ENCODE data around the gene OR2Y1.

GRCh38 chr5:180719781-180720180 lies 20.1 kb downstream of the OR2Y1 start:
- TF ChIP-seq, protein P1, sequence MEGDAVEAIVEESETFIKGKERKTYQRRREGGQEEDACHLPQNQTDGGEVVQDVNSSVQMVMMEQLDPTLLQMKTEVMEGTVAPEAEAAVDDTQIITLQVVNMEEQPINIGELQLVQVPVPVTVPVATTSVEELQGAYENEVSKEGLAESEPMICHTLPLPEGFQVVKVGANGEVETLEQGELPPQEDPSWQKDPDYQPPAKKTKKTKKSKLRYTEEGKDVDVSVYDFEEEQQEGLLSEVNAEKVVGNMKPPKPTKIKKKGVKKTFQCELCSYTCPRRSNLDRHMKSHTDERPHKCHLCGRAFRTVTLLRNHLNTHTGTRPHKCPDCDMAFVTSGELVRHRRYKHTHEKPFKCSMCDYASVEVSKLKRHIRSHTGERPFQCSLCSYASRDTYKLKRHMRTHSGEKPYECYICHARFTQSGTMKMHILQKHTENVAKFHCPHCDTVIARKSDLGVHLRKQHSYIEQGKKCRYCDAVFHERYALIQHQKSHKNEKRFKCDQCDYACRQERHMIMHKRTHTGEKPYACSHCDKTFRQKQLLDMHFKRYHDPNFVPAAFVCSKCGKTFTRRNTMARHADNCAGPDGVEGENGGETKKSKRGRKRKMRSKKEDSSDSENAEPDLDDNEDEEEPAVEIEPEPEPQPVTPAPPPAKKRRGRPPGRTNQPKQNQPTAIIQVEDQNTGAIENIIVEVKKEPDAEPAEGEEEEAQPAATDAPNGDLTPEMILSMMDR (IDR thresholded peaks at IDR 0.05) = no peak
- no peak for TF ChIP-seq POLR2A (IDR thresholded peaks at IDR 0.05)
